HG03280 (cell line): ENCODE data around the gene ADCY1.

ENCODE experiments used
- ATAC-seq: cut with Tn5 transposase; IDR thresholded peaks from one replicate; pipeline ENCODE4 v1.9.1; 2021; ENCODE audit warnings: mild to moderate bottlenecking, moderate library complexity; ENCODE audit not compliant: unreplicated experiment

ADCY1 gene

GRCh38 chr7:45592230-45592991 is 18.2 kb downstream of the ADCY1 start:
- ATAC-seq = no peak

- ATAC-seq = no peak
Measured at GRCh38 chr7:45593121-45593541, 19.0 kb downstream of the ADCY1 start.

- ATAC-seq = no peak
Measured at GRCh38 chr7:45593877-45594276, 19.7 kb downstream of the ADCY1 start.

- ATAC-seq = no peak
Measured at GRCh38 chr7:45594745-45595535, 20.8 kb downstream of the ADCY1 start.

- no peak for ATAC-seq
Measured at GRCh38 chr7:45595809-45596664, 21.9 kb downstream of the ADCY1 start.

- ATAC-seq = no peak
Measured at GRCh38 chr7:45596665-45597095, 22.5 kb downstream of the ADCY1 start.

GRCh38 chr7:45597286-45597984 is 23.3 kb downstream of the ADCY1 start:
- no peak for ATAC-seq

GRCh38 chr7:45598886-45599520 is 24.8 kb downstream of the ADCY1 start:
- ATAC-seq = no peak

- ATAC-seq = no peak
Measured at GRCh38 chr7:45599851-45600706, 25.9 kb downstream of the ADCY1 start.

- ATAC-seq = no peak
Measured at GRCh38 chr7:45601094-45601493, 26.9 kb downstream of the ADCY1 start.

GRCh38 chr7:45601816-45602540 is 27.8 kb downstream of the ADCY1 start:
- no peak for ATAC-seq

- ATAC-seq = no peak
Measured at GRCh38 chr7:45606050-45606449, 31.9 kb downstream of the ADCY1 start.

- ATAC-seq = no peak
Measured at GRCh38 chr7:45606931-45607330, 32.8 kb downstream of the ADCY1 start.

GRCh38 chr7:45609180-45609579 is 35.0 kb downstream of the ADCY1 start:
- ATAC-seq = no peak

GRCh38 chr7:45610019-45610418 is 35.9 kb downstream of the ADCY1 start:
- ATAC-seq = no peak

GRCh38 chr7:45610660-45611299 is 36.6 kb downstream of the ADCY1 start:
- no peak for ATAC-seq

GRCh38 chr7:45617166-45617565 is 43.0 kb downstream of the ADCY1 start:
- no peak for ATAC-seq

GRCh38 chr7:45622058-45622457 is 47.9 kb downstream of the ADCY1 start:
- ATAC-seq = no peak
